ENCODE measurements around the gene CYP51A1.
"Not testable (repeated sequence)": the region's sequence is repeated elsewhere in the genome, so short reads cannot be mapped to it uniquely, and the experiment has no call there.

Gene CYP51A1

GRCh38 chr7:92108821-92109220 lies 25.5 kb downstream of the CYP51A1 start:
- TF ChIP-seq EZH2phosphoT487 (IDR thresholded peaks at IDR 0.05; ENCODE audit: borderline replicate concordance) (no peak), CTCF (conservative IDR thresholded peaks at IDR 0.05; ENCODE audit: low read length) (no peak)
- Histone ChIP-seq H3K79me2 (ENCODE audit: insufficient read depth, low read length) (peaks cover under 1% of the 10 kb centered on the region; the same call in 1 of the 2 replicates), H4K20me1 (ENCODE audit: insufficient read depth, low read length, poor library complexity, severe bottlenecking) (peaks cover 13% of the 10 kb centered on the region), H3F3A (ENCODE audit: low read depth) (no peaks in the 10 kb centered on the region), H2AFZ (ENCODE audit: low read length) (no peak overlapping the region), H3K9me3 (ENCODE audit: insufficient read depth, low read depth, low read length) (no peaks in the 10 kb centered on the region), H3K9me2 (replicated peaks; ENCODE audit: low read depth, low read length) (no peaks in the 10 kb centered on the region), H3K27me3 (ENCODE audit: insufficient read depth, low read length, poor library complexity, severe bottlenecking) (no peaks in the 10 kb centered on the region), H3K9ac (ENCODE audit: low read depth, low read length, poor library complexity, severe bottlenecking) (no peak overlapping the region), H3K4me2 (ENCODE audit: low read depth, low read length, poor library complexity, severe bottlenecking) (no peak overlapping the region), H3K36me3 (ENCODE audit: insufficient read depth, low read length) (peaks cover 64% of the 10 kb centered on the region), H3K4me1 (ENCODE audit: insufficient read depth, low read length, poor library complexity, severe bottlenecking) (no peaks in the 10 kb centered on the region), H3K4me3 (ENCODE audit: low read length, poor library complexity, severe bottlenecking) (no peak overlapping the region)

GRCh38 chr7:92102862-92103261 lies 31.4 kb downstream of the CYP51A1 start:
- H3K4me3 ChIP-seq (ENCODE audit: low read length, poor library complexity, severe bottlenecking); H3K9me3 ChIP-seq (ENCODE audit: insufficient read depth, low read depth, low read length); H3F3A ChIP-seq (ENCODE audit: low read depth); H3K79me2 ChIP-seq (ENCODE audit: insufficient read depth, low read length); H3K9ac ChIP-seq (ENCODE audit: low read depth, low read length, poor library complexity, severe bottlenecking); H3K4me2 ChIP-seq (ENCODE audit: low read depth, low read length, poor library complexity, severe bottlenecking); H2AFZ ChIP-seq (ENCODE audit: low read length); H3K27me3 ChIP-seq (ENCODE audit: insufficient read depth, low read length, poor library complexity, severe bottlenecking); H3K9me2 ChIP-seq (replicated peaks; ENCODE audit: low read depth, low read length); H3K4me1 ChIP-seq (ENCODE audit: insufficient read depth, low read length, poor library complexity, severe bottlenecking); H4K20me1 ChIP-seq (ENCODE audit: insufficient read depth, low read length, poor library complexity, severe bottlenecking): not testable (repeated sequence)
- peaks cover 63% of the 10 kb centered on the region; the same call in 1 of the 2 replicates for H3K36me3 ChIP-seq (ENCODE audit: insufficient read depth, low read length)

GRCh38 chr7:92100534-92100933 lies 33.7 kb downstream of the CYP51A1 start:
- H3K79me2 ChIP-seq (ENCODE audit: insufficient read depth, low read length) = no peaks in the 10 kb centered on the region
- no peaks in the 10 kb centered on the region for H4K20me1 ChIP-seq (ENCODE audit: insufficient read depth, low read length, poor library complexity, severe bottlenecking)
- H3F3A ChIP-seq (ENCODE audit: low read depth) = no peaks in the 10 kb centered on the region
- H3K4me1 ChIP-seq (ENCODE audit: insufficient read depth, low read length, poor library complexity, severe bottlenecking) = no peaks in the 10 kb centered on the region
- H3K9me3 ChIP-seq (ENCODE audit: insufficient read depth, low read depth, low read length) = no peaks in the 10 kb centered on the region
- H3K9me2 ChIP-seq (replicated peaks; ENCODE audit: low read depth, low read length) = no peaks in the 10 kb centered on the region
- no peak for TF ChIP-seq EZH2phosphoT487 (IDR thresholded peaks at IDR 0.05; ENCODE audit: borderline replicate concordance)
- TF ChIP-seq CTCF (conservative IDR thresholded peaks at IDR 0.05; ENCODE audit: low read length) = no peak
- no peak overlapping the region for H3K9ac ChIP-seq (ENCODE audit: low read depth, low read length, poor library complexity, severe bottlenecking)
- no peak overlapping the region for H2AFZ ChIP-seq (ENCODE audit: low read length)
- peaks cover 73% of the 10 kb centered on the region; the same call in 1 of the 2 replicates for H3K36me3 ChIP-seq (ENCODE audit: insufficient read depth, low read length)
- no peak overlapping the region for H3K4me2 ChIP-seq (ENCODE audit: low read depth, low read length, poor library complexity, severe bottlenecking)
- no peak overlapping the region for H3K4me3 ChIP-seq (ENCODE audit: low read length, poor library complexity, severe bottlenecking)
- no peaks in the 10 kb centered on the region for H3K27me3 ChIP-seq (ENCODE audit: insufficient read depth, low read length, poor library complexity, severe bottlenecking)

- Histone ChIP-seq H3K27me3 (ENCODE audit: insufficient read depth, low read length, poor library complexity, severe bottlenecking) (no peaks in the 10 kb centered on the region), H3F3A (ENCODE audit: low read depth) (no peaks in the 10 kb centered on the region), H3K4me2 (ENCODE audit: low read depth, low read length, poor library complexity, severe bottlenecking) (no peak overlapping the region), H4K20me1 (ENCODE audit: insufficient read depth, low read length, poor library complexity, severe bottlenecking) (no peaks in the 10 kb centered on the region), H3K9me2 (replicated peaks; ENCODE audit: low read depth, low read length) (no peaks in the 10 kb centered on the region), H3K4me3 (ENCODE audit: low read length, poor library complexity, severe bottlenecking) (no peak overlapping the region), H3K9me3 (ENCODE audit: insufficient read depth, low read depth, low read length) (no peaks in the 10 kb centered on the region), H3K4me1 (ENCODE audit: insufficient read depth, low read length, poor library complexity, severe bottlenecking) (no peaks in the 10 kb centered on the region), H2AFZ (ENCODE audit: low read length) (no peak overlapping the region), H3K36me3 (ENCODE audit: insufficient read depth, low read length) (peaks cover 69% of the 10 kb centered on the region; the same call in 1 of the 2 replicates), H3K79me2 (ENCODE audit: insufficient read depth, low read length) (no peaks in the 10 kb centered on the region), H3K9ac (ENCODE audit: low read depth, low read length, poor library complexity, severe bottlenecking) (no peak overlapping the region)
- TF ChIP-seq CTCF (conservative IDR thresholded peaks at IDR 0.05; ENCODE audit: low read length) = no peak
- TF ChIP-seq EZH2phosphoT487 (IDR thresholded peaks at IDR 0.05; ENCODE audit: borderline replicate concordance) = no peak
These were observed 38.9 kb downstream of the CYP51A1 start for GRCh38 chr7:92095380-92095779.
